A204.1 (cell line): Measurements from ENCODE around the gene SLC6A18.
"Not testable (repeated sequence)": the region's sequence is repeated elsewhere in the genome, so short reads cannot be mapped to it uniquely, and the experiment has no call there.

Source experiments
- FAIRE-seq: peaks from 2 replicates; lab custom pipeline; 2012; peaks lifted over from hg19 to GRCh38; lab: Jason Lieb, UNC

The SLC6A18 gene

GRCh38 chr5:1254196-1254595 is 29.0 kb downstream of the SLC6A18 start:
- FAIRE-seq = no peak

GRCh38 chr5:1255081-1255561 is 29.9 kb downstream of the SLC6A18 start:
- FAIRE-seq = no peak

GRCh38 chr5:1256776-1257175 is 31.6 kb downstream of the SLC6A18 start:
- no peak for FAIRE-seq

- FAIRE-seq = no peak
These were observed 32.2 kb downstream of the SLC6A18 start for GRCh38 chr5:1257363-1257762.

GRCh38 chr5:1257841-1258240 is 32.7 kb downstream of the SLC6A18 start:
- FAIRE-seq = no peak

GRCh38 chr5:1259806-1260480 is 34.8 kb downstream of the SLC6A18 start:
- FAIRE-seq = no peak

- no peak for FAIRE-seq
These were observed 36.5 kb downstream of the SLC6A18 start for GRCh38 chr5:1261643-1262042.

- no peak for FAIRE-seq
These were observed 37.2 kb downstream of the SLC6A18 start for GRCh38 chr5:1262381-1262780.

GRCh38 chr5:1264211-1264610 is 39.0 kb downstream of the SLC6A18 start:
- no peak for FAIRE-seq

GRCh38 chr5:1265026-1265425 is 39.8 kb downstream of the SLC6A18 start:
- no peak for FAIRE-seq

- no peak for FAIRE-seq
These were observed 40.6 kb downstream of the SLC6A18 start for GRCh38 chr5:1265461-1266455.

- no peak for FAIRE-seq
These were observed 41.6 kb downstream of the SLC6A18 start for GRCh38 chr5:1266791-1267190.

GRCh38 chr5:1267464-1267863 is 42.3 kb downstream of the SLC6A18 start:
- FAIRE-seq = not testable (repeated sequence)

- no peak for FAIRE-seq
These were observed 42.9 kb downstream of the SLC6A18 start for GRCh38 chr5:1268056-1268455.

GRCh38 chr5:1268666-1269065 is 43.5 kb downstream of the SLC6A18 start:
- no peak for FAIRE-seq

GRCh38 chr5:1270426-1270825 is 45.2 kb downstream of the SLC6A18 start:
- FAIRE-seq = no peak

GRCh38 chr5:1270933-1271914 is 46.0 kb downstream of the SLC6A18 start:
- no peak for FAIRE-seq

- no peak for FAIRE-seq
These were observed 47.0 kb downstream of the SLC6A18 start for GRCh38 chr5:1272201-1272600.

GRCh38 chr5:1273745-1274144 is 48.6 kb downstream of the SLC6A18 start:
- FAIRE-seq = no peak

GRCh38 chr5:1274471-1274870 is 49.3 kb downstream of the SLC6A18 start:
- no peak for FAIRE-seq

- not testable (repeated sequence) for FAIRE-seq
These were observed 50.5 kb downstream of the SLC6A18 start for GRCh38 chr5:1275397-1276391.
